H1 (cell line): ENCODE data around the gene OR51E1. TPM values are rescaled to one million over a fixed set of nuclear protein-coding genes. Genes with fewer than 3 reads are reported as not detected.

ENCODE experiments used
- CHD1 ChIP-seq: IDR thresholded peaks from 2 replicates; pipeline ENCODE4 v1.6.1; 2012; ENCODE audit warnings: low read depth, low read length, improper control_type of control experiment
- KDM1A ChIP-seq: fragments of 200-600, 300-600 bp; sonication (generic); IDR thresholded peaks from 2 replicates; pipeline ENCODE4 v1.7.1; 2016; ENCODE audit warnings: mild to moderate bottlenecking, low read length, borderline replicate concordance
- SIN3A ChIP-seq, 2 experiments: IDR thresholded peaks in 1 of 2; conservative IDR thresholded peaks in 1 of 2; 2 replicates each; pipeline ENCODE4 v1.6.1; 2011 to 2012; ENCODE audit warnings: low read length in 2 of 2, improper control_type of control experiment in 1 of 2, low read depth in 1 of 2, mild to moderate bottlenecking in 1 of 2
- SP4 ChIP-seq: IDR thresholded peaks from 2 replicates; pipeline ENCODE4 v1.6.1; 2012; ENCODE audit warnings: low read length, inconsistent platforms
- SRF ChIP-seq: IDR thresholded peaks from 2 replicates; pipeline ENCODE4 v1.6.1; 2011; ENCODE audit warnings: mild to moderate bottlenecking, low read depth, low read length, moderate library complexity
- YY1 ChIP-seq: IDR thresholded peaks from 2 replicates; pipeline ENCODE4 v1.6.1; 2011; ENCODE audit warnings: low read depth, mild to moderate bottlenecking, low read length
- polyA plus RNA-seq, 7 experiments: library from polyadenylated mRNA; depleted of rRNA in 3 of 7; stranded (reverse) in 5 of 7; unstranded in 2 of 7; fragments of >200 nt in 5 of 7; fragments of 200-250 nt in 2 of 7; gene quantifications; 1 replicate in 5 of 7; 2 replicates in 1 of 7; 4 replicates in 1 of 7; pipeline versions ENCODE4 v1.2.1 to v1.2.3, GENCODE V29; 2011 to 2013; ENCODE audit warnings: missing spikeins in 2 of 7, mixed read lengths in 2 of 7
- total RNA-seq: library from RNA; stranded (reverse); fragmentation: NEBNext Ultra II Directional; extraction: Animal tissue kit (Norgen Biotek cat#: 25700); gene quantifications from 2 replicates; pipeline ENCODE4 v1.2.1, GENCODE V29; 2021
- TF ChIP-seq, protein P1 (sequence below): fragments of 300-600 bp; sonication (generic); IDR thresholded peaks from 2 replicates; pipeline ENCODE4 v1.7.1; 2012; ENCODE audit warnings: low read length, moderate library complexity, mild to moderate bottlenecking, inconsistent platforms; ENCODE audit not compliant: insufficient replicate concordance
- TF ChIP-seq, protein P2 (sequence below): IDR thresholded peaks from 2 replicates; pipeline ENCODE4 v1.6.1; 2012; ENCODE audit warnings: low read length, inconsistent platforms
- TF ChIP-seq, protein P3 (sequence below): IDR thresholded peaks from 2 replicates; pipeline ENCODE4 v1.6.1; 2012; ENCODE audit warnings: inconsistent platforms

Gene OR51E1
- total and polyA plus RNA-seq, 2 of the 8 experiments (the other 6 are each of a cell fraction or from before 2014, with no cell fraction given): not detected

DNA sequence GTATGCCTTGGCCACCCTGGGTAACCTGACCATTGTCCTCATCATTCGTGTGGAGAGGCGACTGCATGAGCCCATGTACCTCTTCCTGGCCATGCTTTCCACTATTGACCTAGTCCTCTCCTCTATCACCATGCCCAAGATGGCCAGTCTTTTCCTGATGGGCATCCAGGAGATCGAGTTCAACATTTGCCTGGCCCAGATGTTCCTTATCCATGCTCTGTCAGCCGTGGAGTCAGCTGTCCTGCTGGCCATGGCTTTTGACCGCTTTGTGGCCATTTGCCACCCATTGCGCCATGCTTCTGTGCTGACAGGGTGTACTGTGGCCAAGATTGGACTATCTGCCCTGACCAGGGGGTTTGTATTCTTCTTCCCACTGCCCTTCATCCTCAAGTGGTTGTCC is 3.9 kb upstream of the OR51E1 start (continued):
- TF ChIP-seq, protein P1, sequence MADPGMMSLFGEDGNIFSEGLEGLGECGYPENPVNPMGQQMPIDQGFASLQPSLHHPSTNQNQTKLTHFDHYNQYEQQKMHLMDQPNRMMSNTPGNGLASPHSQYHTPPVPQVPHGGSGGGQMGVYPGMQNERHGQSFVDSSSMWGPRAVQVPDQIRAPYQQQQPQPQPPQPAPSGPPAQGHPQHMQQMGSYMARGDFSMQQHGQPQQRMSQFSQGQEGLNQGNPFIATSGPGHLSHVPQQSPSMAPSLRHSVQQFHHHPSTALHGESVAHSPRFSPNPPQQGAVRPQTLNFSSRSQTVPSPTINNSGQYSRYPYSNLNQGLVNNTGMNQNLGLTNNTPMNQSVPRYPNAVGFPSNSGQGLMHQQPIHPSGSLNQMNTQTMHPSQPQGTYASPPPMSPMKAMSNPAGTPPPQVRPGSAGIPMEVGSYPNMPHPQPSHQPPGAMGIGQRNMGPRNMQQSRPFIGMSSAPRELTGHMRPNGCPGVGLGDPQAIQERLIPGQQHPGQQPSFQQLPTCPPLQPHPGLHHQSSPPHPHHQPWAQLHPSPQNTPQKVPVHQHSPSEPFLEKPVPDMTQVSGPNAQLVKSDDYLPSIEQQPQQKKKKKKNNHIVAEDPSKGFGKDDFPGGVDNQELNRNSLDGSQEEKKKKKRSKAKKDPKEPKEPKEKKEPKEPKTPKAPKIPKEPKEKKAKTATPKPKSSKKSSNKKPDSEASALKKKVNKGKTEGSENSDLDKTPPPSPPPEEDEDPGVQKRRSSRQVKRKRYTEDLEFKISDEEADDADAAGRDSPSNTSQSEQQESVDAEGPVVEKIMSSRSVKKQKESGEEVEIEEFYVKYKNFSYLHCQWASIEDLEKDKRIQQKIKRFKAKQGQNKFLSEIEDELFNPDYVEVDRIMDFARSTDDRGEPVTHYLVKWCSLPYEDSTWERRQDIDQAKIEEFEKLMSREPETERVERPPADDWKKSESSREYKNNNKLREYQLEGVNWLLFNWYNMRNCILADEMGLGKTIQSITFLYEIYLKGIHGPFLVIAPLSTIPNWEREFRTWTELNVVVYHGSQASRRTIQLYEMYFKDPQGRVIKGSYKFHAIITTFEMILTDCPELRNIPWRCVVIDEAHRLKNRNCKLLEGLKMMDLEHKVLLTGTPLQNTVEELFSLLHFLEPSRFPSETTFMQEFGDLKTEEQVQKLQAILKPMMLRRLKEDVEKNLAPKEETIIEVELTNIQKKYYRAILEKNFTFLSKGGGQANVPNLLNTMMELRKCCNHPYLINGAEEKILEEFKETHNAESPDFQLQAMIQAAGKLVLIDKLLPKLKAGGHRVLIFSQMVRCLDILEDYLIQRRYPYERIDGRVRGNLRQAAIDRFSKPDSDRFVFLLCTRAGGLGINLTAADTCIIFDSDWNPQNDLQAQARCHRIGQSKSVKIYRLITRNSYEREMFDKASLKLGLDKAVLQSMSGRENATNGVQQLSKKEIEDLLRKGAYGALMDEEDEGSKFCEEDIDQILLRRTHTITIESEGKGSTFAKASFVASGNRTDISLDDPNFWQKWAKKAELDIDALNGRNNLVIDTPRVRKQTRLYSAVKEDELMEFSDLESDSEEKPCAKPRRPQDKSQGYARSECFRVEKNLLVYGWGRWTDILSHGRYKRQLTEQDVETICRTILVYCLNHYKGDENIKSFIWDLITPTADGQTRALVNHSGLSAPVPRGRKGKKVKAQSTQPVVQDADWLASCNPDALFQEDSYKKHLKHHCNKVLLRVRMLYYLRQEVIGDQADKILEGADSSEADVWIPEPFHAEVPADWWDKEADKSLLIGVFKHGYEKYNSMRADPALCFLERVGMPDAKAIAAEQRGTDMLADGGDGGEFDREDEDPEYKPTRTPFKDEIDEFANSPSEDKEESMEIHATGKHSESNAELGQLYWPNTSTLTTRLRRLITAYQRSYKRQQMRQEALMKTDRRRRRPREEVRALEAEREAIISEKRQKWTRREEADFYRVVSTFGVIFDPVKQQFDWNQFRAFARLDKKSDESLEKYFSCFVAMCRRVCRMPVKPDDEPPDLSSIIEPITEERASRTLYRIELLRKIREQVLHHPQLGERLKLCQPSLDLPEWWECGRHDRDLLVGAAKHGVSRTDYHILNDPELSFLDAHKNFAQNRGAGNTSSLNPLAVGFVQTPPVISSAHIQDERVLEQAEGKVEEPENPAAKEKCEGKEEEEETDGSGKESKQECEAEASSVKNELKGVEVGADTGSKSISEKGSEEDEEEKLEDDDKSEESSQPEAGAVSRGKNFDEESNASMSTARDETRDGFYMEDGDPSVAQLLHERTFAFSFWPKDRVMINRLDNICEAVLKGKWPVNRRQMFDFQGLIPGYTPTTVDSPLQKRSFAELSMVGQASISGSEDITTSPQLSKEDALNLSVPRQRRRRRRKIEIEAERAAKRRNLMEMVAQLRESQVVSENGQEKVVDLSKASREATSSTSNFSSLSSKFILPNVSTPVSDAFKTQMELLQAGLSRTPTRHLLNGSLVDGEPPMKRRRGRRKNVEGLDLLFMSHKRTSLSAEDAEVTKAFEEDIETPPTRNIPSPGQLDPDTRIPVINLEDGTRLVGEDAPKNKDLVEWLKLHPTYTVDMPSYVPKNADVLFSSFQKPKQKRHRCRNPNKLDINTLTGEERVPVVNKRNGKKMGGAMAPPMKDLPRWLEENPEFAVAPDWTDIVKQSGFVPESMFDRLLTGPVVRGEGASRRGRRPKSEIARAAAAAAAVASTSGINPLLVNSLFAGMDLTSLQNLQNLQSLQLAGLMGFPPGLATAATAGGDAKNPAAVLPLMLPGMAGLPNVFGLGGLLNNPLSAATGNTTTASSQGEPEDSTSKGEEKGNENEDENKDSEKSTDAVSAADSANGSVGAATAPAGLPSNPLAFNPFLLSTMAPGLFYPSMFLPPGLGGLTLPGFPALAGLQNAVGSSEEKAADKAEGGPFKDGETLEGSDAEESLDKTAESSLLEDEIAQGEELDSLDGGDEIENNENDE: no peak
- TF ChIP-seq, protein P2, sequence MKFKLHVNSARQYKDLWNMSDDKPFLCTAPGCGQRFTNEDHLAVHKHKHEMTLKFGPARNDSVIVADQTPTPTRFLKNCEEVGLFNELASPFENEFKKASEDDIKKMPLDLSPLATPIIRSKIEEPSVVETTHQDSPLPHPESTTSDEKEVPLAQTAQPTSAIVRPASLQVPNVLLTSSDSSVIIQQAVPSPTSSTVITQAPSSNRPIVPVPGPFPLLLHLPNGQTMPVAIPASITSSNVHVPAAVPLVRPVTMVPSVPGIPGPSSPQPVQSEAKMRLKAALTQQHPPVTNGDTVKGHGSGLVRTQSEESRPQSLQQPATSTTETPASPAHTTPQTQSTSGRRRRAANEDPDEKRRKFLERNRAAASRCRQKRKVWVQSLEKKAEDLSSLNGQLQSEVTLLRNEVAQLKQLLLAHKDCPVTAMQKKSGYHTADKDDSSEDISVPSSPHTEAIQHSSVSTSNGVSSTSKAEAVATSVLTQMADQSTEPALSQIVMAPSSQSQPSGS: no peak
- TF ChIP-seq YY1 (no peak), CHD1 (no peak), KDM1A (no peak), SRF (no peak), SP4 (no peak), SIN3A (conservative IDR thresholded peaks at IDR 0.05 in 1 of 2, IDR thresholded peaks at IDR 0.05 in 1 of 2; ENCODE audit: low read depth in 1 of 2, low read length in 2 of 2) (no peak)
- TF ChIP-seq, protein P3, sequence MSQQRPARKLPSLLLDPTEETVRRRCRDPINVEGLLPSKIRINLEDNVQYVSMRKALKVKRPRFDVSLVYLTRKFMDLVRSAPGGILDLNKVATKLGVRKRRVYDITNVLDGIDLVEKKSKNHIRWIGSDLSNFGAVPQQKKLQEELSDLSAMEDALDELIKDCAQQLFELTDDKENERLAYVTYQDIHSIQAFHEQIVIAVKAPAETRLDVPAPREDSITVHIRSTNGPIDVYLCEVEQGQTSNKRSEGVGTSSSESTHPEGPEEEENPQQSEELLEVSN: no peak
